ENCODE results near the gene ITGB5.

ITGB5 gene

DNA sequence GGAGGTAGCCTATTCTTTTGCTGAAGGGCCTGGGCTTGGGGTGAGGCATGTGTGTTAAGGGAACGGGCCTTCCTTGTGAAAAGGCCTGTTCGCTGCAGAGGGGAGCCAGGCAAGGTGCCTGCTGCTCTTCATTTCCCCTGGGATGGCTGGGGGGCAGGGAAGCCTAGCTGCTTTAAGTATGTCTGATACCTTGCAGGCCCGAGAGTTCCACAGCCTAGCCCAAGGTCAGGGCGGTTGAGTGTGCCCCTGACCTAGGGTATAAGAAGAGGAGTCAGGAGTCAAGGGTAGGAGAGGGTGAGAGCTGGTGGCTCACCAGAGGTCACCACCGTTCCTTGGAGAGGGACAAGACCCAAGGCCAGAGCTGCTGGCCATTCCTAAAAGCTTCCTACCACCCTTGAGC, 110.3 kb downstream of the ITGB5 start:
- TF ChIP-seq CTCF (IDR thresholded peaks at IDR 0.05; ENCODE audit: insufficient read depth, low read depth, low read length, missing control alignments), result no peak
- no peak for DNase-seq (ENCODE audit: low read depth)
- H3K4me3 ChIP-seq (ENCODE audit: low read length), result no peak overlapping the region

- no peak for TF ChIP-seq CTCF (IDR thresholded peaks at IDR 0.05; ENCODE audit: insufficient read depth, low read depth, low read length, missing control alignments)
- H3K4me3 ChIP-seq (ENCODE audit: low read length), result no peak overlapping the region
- no peak for DNase-seq (ENCODE audit: low read depth)
Measured at GRCh38 chr3:124775877-124776276, 111.3 kb downstream of the ITGB5 start.

- TF ChIP-seq CTCF (IDR thresholded peaks at IDR 0.05; ENCODE audit: insufficient read depth, low read depth, low read length, missing control alignments), result no peak
- H3K4me3 ChIP-seq (ENCODE audit: low read length), result no peak overlapping the region
- DNase-seq (ENCODE audit: low read depth), result no peak
Measured at GRCh38 chr3:124774841-124775402, 112.2 kb downstream of the ITGB5 start.

GRCh38 chr3:124774327-124774718, 112.8 kb downstream of the ITGB5 start:
- no peak for DNase-seq (ENCODE audit: low read depth)
- no peak overlapping the region for H3K4me3 ChIP-seq (ENCODE audit: low read length)
- no peak for TF ChIP-seq CTCF (IDR thresholded peaks at IDR 0.05; ENCODE audit: insufficient read depth, low read depth, low read length, missing control alignments)

DNA sequence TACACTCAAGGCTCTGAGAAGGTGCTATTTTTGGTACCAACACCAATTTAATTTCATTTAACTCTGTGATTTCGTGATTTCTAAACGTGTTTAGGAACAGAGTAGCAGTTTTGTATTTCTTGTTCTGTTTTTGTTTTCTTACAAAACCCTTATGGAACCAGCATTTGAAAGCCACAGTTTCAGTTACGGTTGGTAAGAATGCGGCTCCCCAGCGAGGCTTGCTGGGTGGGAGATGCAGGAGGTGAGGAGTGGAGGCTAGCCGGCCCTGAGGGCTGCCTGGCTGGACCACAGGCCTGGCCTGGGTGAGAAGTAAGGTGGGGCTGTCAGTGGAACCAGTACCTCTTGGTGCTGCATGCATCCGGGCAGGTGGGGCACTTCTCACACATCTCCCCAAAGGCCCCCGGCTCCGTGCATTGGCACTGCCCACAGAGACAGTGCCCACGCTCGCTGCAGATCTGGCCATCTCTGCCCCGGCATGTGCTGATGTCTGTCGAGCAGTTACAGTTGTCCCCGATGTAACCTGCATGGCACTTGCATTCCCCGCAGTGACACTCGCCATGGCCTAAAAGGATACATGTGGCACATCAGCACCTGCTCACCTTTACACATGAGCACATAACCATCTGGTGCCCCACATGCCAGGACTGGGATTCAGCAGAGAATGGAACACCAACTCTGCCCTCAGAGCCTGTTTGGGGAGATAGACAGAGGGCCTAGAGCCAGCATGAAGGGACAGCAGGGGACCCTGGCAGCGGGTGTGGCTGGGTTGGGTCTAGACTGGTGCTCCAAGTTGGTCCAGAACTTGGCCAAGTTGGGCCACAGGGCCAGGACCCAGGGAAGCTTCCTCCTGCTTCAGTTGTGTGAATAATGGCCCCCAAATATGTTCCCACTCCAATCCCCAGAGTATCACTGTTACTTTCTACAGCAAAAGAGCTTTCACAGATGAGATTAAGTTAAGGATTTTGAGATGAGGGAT, 113.5 kb downstream of the ITGB5 start:
- no peak for DNase-seq (ENCODE audit: low read depth)
- no peak for TF ChIP-seq CTCF (IDR thresholded peaks at IDR 0.05; ENCODE audit: insufficient read depth, low read depth, low read length, missing control alignments)
- no peak overlapping the region for H3K4me3 ChIP-seq (ENCODE audit: low read length)

DNA sequence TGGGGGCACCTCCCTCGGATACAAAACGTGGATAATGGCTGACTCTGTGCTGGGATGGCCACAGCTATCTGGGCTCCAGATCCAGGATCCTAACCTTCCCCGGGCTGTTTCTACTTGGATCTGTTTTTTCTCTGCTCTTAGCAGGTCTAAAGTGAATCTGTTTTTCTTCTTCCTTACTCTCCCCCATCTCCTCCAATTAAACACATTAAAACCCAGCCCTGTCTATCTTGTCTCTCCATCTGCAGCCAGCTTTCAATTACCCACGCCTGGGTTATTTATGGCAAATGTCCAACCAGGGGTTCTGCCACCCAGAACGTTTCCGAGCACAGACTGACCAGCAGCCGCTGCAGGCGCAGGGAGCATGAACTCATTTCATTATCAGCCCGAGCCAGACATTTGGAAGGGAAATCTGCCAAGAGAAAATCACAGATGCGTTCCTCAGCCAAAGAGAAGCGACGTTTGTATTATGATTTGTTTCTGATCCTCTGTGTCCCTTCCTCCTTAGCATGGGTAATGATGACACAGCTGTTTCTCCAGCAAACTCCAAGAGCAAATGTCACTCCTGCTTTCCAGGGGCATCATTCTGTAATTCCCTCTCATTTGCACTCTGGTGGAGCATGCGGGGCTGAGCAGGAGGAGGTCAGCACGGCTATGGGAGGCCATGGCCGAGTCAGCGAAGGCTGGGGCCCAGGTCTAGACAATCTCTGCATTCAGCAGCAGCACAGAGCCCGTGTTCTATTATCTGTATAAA, 114.9 kb downstream of the ITGB5 start:
- TF ChIP-seq CTCF (IDR thresholded peaks at IDR 0.05; ENCODE audit: insufficient read depth, low read depth, low read length, missing control alignments), result no peak
- no peak overlapping the region for H3K4me3 ChIP-seq (ENCODE audit: low read length)
- DNase-seq (ENCODE audit: low read depth), result no peak

Data from epithelial cell of esophagus (primary cell).